GM12874 (cell line): ENCODE results near the gene QSER1.

ENCODE experiments used
- CTCF ChIP-seq: IDR thresholded peaks from 2 replicates; pipeline ENCODE4 v1.5.1; 2011; ENCODE audit warnings: low read depth, mild to moderate bottlenecking, control low read depth, low read length, moderate library complexity; ENCODE audit not compliant: insufficient read depth

Gene QSER1

GRCh38 chr11:32963721-32964120 is 71.1 kb downstream of the QSER1 start:
- TF ChIP-seq CTCF, result no peak

GRCh38 chr11:32968541-32968940 is 75.9 kb downstream of the QSER1 start:
- TF ChIP-seq CTCF, result no peak

- TF ChIP-seq CTCF, result no peak
Measured at GRCh38 chr11:32972781-32973180, 80.2 kb downstream of the QSER1 start.

- no peak for TF ChIP-seq CTCF
Measured at GRCh38 chr11:32982626-32983025, 90.0 kb downstream of the QSER1 start.

GRCh38 chr11:32983506-32983905 is 90.9 kb downstream of the QSER1 start:
- no peak for TF ChIP-seq CTCF

- TF ChIP-seq CTCF, result no peak
Measured at GRCh38 chr11:32985600-32985999, 93.0 kb downstream of the QSER1 start.

GRCh38 chr11:32987851-32988250 is 95.2 kb downstream of the QSER1 start:
- TF ChIP-seq CTCF, result no peak

- TF ChIP-seq CTCF, result no peak
Measured at GRCh38 chr11:32990481-32990880, 97.9 kb downstream of the QSER1 start.
